H1 (cell line): Measurements from ENCODE around the gene PHC2. TPM values are rescaled to one million over a fixed set of nuclear protein-coding genes. Genes with fewer than 3 reads are reported as not detected.

Experiments
- CTCF ChIA-PET: fragments of 300-600 bp; sonication (Branson Sonifier 250); formaldehyde crosslinking; loops from one replicate; lab custom pipeline; 2021; ENCODE audit not compliant: partially characterized antibody; lab: Charles Lee
- POLR2A ChIA-PET: fragments of 300-600 bp; sonication (Branson Sonifier 250); formaldehyde crosslinking; loops from one replicate; lab custom pipeline; 2021; ENCODE audit warnings: inconsistent platforms; ENCODE audit not compliant: partially characterized antibody; lab: Charles Lee
- DNase-seq, 2 experiments: peaks; one replicate each; pipeline versions ENCODE4 v3.0.0 to v3.0.0-alpha.2; 2010 to 2022; ENCODE audit warnings: low spot score in 2 of 2, low read depth in 1 of 2, mixed read lengths in 1 of 2
- FAIRE-seq: peaks from 2 replicates; lab custom pipeline; 2011; peaks lifted over from hg19 to GRCh38; lab: Jason Lieb, UNC
- H2AFZ ChIP-seq: 2 replicates; pipeline ENCODE4 v1.8.1; 2012; ENCODE audit warnings: low read length, inconsistent platforms
- H2AK5ac ChIP-seq: 2 replicates; pipeline ENCODE4 v1.6.1; 2013; ENCODE audit warnings: low read depth, low read length
- H2BK120ac ChIP-seq: replicated peaks from 2 replicates; pipeline ENCODE3; 2013; ENCODE audit warnings: low read depth, low read length, inconsistent platforms
- H2BK12ac ChIP-seq: 2 replicates; pipeline ENCODE4 v1.6.1; 2013; ENCODE audit warnings: low read depth, low read length
- H2BK15ac ChIP-seq: 2 replicates; pipeline ENCODE4 v1.6.1; 2013; ENCODE audit warnings: low read length
- H2BK20ac ChIP-seq: 2 replicates; pipeline ENCODE4 v1.6.1; 2013; ENCODE audit warnings: low read length
- H2BK5ac ChIP-seq: 2 replicates; pipeline ENCODE4 v1.6.1; 2013; ENCODE audit warnings: low read depth, low read length
- H3K14ac ChIP-seq: 2 replicates; pipeline ENCODE4 v1.6.1; 2013; ENCODE audit warnings: inconsistent platforms; ENCODE audit not compliant: insufficient read length
- H3K18ac ChIP-seq: 2 replicates; pipeline ENCODE4 v1.6.1; 2013; ENCODE audit warnings: low read length; ENCODE audit errors: extremely low read depth
- H3K23ac ChIP-seq: 2 replicates; pipeline ENCODE4 v1.6.1; 2013; ENCODE audit warnings: inconsistent platforms; ENCODE audit not compliant: insufficient read length
- H3K23me2 ChIP-seq: 2 replicates; pipeline ENCODE4 v1.6.1; 2013; ENCODE audit warnings: low read depth, low read length
- H3K27ac ChIP-seq: 2 replicates; pipeline ENCODE4 v1.6.1; 2011; ENCODE audit warnings: low read depth, low read length, inconsistent platforms
- H3K27me3 ChIP-seq, 4 experiments: replicated peaks in 1 of 4; 1 replicate in 1 of 4; 2 replicates in 3 of 4; pipeline versions ENCODE4 v1.6.1 to v1.8.1; 2011 to 2013; ENCODE audit warnings: low read length in 3 of 4, mild to moderate bottlenecking in 3 of 4, inconsistent platforms in 2 of 4, mixed read lengths in 2 of 4, moderate library complexity in 1 of 4; ENCODE audit not compliant: control insufficient read depth in 3 of 4, insufficient read depth in 3 of 4; ENCODE audit errors: extremely low read depth in 1 of 4
- H3K36me3 ChIP-seq, 4 experiments: 2 replicates each; pipeline versions ENCODE4 v1.6.1 to v1.8.1; 2011 to 2013; ENCODE audit warnings: mild to moderate bottlenecking in 4 of 4, low read length in 3 of 4, moderate library complexity in 2 of 4, control low read depth in 1 of 4, inconsistent platforms in 1 of 4; ENCODE audit not compliant: insufficient read depth in 4 of 4, control insufficient read depth in 2 of 4
- H3K4ac ChIP-seq: replicated peaks from 2 replicates; pipeline ENCODE3; 2013; ENCODE audit warnings: low read length, low read depth, mixed read lengths, inconsistent platforms; ENCODE audit not compliant: insufficient read length
- H3K4me1 ChIP-seq, 4 experiments: replicated peaks in 1 of 4; 1 replicate in 1 of 4; 2 replicates in 3 of 4; pipeline versions ENCODE4 v1.6.1 to v1.8.1; 2011 to 2013; ENCODE audit warnings: low read length in 3 of 4, inconsistent platforms in 2 of 4, mixed read lengths in 1 of 4; ENCODE audit not compliant: insufficient read depth in 4 of 4, control insufficient read depth in 3 of 4
- H3K4me2 ChIP-seq, 2 experiments: 2 replicates each; pipeline versions ENCODE4 v1.6.1 to v1.8.1; 2011 to 2013; ENCODE audit warnings: low read depth in 2 of 2, low read length in 2 of 2, control low read depth in 1 of 2, inconsistent platforms in 1 of 2, mild to moderate bottlenecking in 1 of 2; ENCODE audit not compliant: insufficient read depth in 1 of 2
- H3K4me3 ChIP-seq, 4 experiments: fragments of 200-600, 300-600 bp in 1 of 4; sonication (generic), shearing (Covaris generic), sonication (Bioruptor Twin) in 1 of 4; 2 replicates each; pipeline versions ENCODE4 v1.5.1 to v1.8.1; 2011 to 2016; ENCODE audit warnings: low read length in 4 of 4, low read depth in 3 of 4, control low read depth in 2 of 4, inconsistent platforms in 2 of 4, mild to moderate bottlenecking in 2 of 4, mixed read lengths in 1 of 4, moderate library complexity in 1 of 4; ENCODE audit not compliant: insufficient read depth in 2 of 4; ENCODE audit errors: extremely low read depth in 1 of 4
- H3K56ac ChIP-seq: replicated peaks from 2 replicates; pipeline ENCODE3; 2013; ENCODE audit warnings: low read depth, mild to moderate bottlenecking, mixed read lengths, low read length, inconsistent platforms; ENCODE audit not compliant: insufficient read length
- H3K79me1 ChIP-seq: 2 replicates; pipeline ENCODE4 v1.6.1; 2013; ENCODE audit warnings: low read depth, low read length, control low read depth
- H3K79me2 ChIP-seq, 2 experiments: 2 replicates each; pipeline versions ENCODE4 v1.6.1 to v1.8.1; 2012 to 2013; ENCODE audit warnings: low read length in 2 of 2, mild to moderate bottlenecking in 2 of 2, inconsistent platforms in 1 of 2; ENCODE audit not compliant: insufficient read depth in 2 of 2, control insufficient read depth in 1 of 2
- H3K9ac ChIP-seq, 4 experiments: replicated peaks in 1 of 4; 1 replicate in 1 of 4; 2 replicates in 3 of 4; pipeline versions ENCODE4 v1.6.1 to v1.8.1; 2011 to 2013; ENCODE audit warnings: low read depth in 3 of 4, low read length in 3 of 4, control low read depth in 2 of 4, mild to moderate bottlenecking in 2 of 4, moderate library complexity in 2 of 4, inconsistent platforms in 1 of 4; ENCODE audit errors: extremely low read depth in 1 of 4
- H3K9me3 ChIP-seq, 2 experiments: 2 replicates each; pipeline versions ENCODE4 v1.6.1 to v1.8.1; 2012 to 2013; ENCODE audit warnings: mild to moderate bottlenecking in 2 of 2, moderate library complexity in 2 of 2, control low read depth in 1 of 2, inconsistent platforms in 1 of 2, low read depth in 1 of 2, low read length in 1 of 2, mixed read lengths in 1 of 2; ENCODE audit not compliant: insufficient read depth in 2 of 2
- H4K20me1 ChIP-seq, 2 experiments: replicated peaks in 1 of 2; 2 replicates each; pipeline versions ENCODE3 to v1.8.1; 2011 to 2013; ENCODE audit warnings: inconsistent platforms in 2 of 2, low read length in 2 of 2, mild to moderate bottlenecking in 1 of 2; ENCODE audit not compliant: insufficient read depth in 2 of 2, control insufficient read depth in 1 of 2
- H4K5ac ChIP-seq: 2 replicates; pipeline ENCODE4 v1.6.1; 2013; ENCODE audit warnings: low read length, low read depth, mixed read lengths, inconsistent platforms; ENCODE audit not compliant: insufficient read length
- H4K8ac ChIP-seq: 2 replicates; pipeline ENCODE4 v1.8.0; 2013; ENCODE audit warnings: mild to moderate bottlenecking, moderate library complexity, low read length, inconsistent platforms; ENCODE audit not compliant: insufficient read depth; ENCODE audit errors: extremely low read depth
- H4K91ac ChIP-seq: replicated peaks from 2 replicates; pipeline ENCODE3; 2013; ENCODE audit warnings: low read length, mixed read lengths, inconsistent platforms; ENCODE audit not compliant: insufficient read length
- CBX5 ChIP-seq: fragments of 300-800, 300-1000 bp; sonication (generic); IDR thresholded peaks from 2 replicates; pipeline ENCODE4 v1.7.1; 2016; ENCODE audit warnings: antibody characterized with exemption, low read length, low read depth
- CHD2 ChIP-seq: IDR thresholded peaks from 2 replicates; pipeline ENCODE4 v1.6.1; 2012; ENCODE audit warnings: low read length, improper control_type of control experiment
- EGR1 ChIP-seq: IDR thresholded peaks from 2 replicates; pipeline ENCODE4 v1.6.1; 2011; ENCODE audit warnings: low read depth, low read length, borderline replicate concordance
- GTF2F1 ChIP-seq: IDR thresholded peaks from 2 replicates; pipeline ENCODE4 v1.6.1; 2012; ENCODE audit warnings: low read depth, low read length, improper control_type of control experiment, borderline replicate concordance
- KDM1A ChIP-seq: fragments of 200-600, 300-600 bp; sonication (generic); IDR thresholded peaks from 2 replicates; pipeline ENCODE4 v1.7.1; 2016; ENCODE audit warnings: mild to moderate bottlenecking, low read length, borderline replicate concordance
- RNF2 ChIP-seq: fragments of 200-900, 300-1000 bp; sonication (generic); IDR thresholded peaks from 2 replicates; pipeline ENCODE4 v1.7.1; 2016; ENCODE audit warnings: borderline replicate concordance, low read depth, mild to moderate bottlenecking, antibody characterized with exemption, low read length; ENCODE audit not compliant: poor library complexity, severe bottlenecking; ENCODE audit errors: missing control alignments
- RXRA ChIP-seq: IDR thresholded peaks from 2 replicates; pipeline ENCODE4 v1.6.1; 2011; ENCODE audit warnings: low read depth, mild to moderate bottlenecking, low read length, moderate library complexity; ENCODE audit not compliant: insufficient read depth
- SIN3A ChIP-seq, 2 experiments: IDR thresholded peaks in 1 of 2; conservative IDR thresholded peaks in 1 of 2; 2 replicates each; pipeline ENCODE4 v1.6.1; 2011 to 2012; ENCODE audit warnings: low read length in 2 of 2, improper control_type of control experiment in 1 of 2, low read depth in 1 of 2, mild to moderate bottlenecking in 1 of 2
- WGBS, 2 experiments: shearing (Covaris generic) in 1 of 2; methylation state at CpG; one replicate each; pipeline versions ENCODE4 v1.1.6 to v1.1.7; 2013 to 2015; ENCODE audit warnings: low lambda C conversion rate in 2 of 2, mixed read lengths in 2 of 2, inconsistent platforms in 1 of 2, low coverage in 1 of 2, missing lambda C conversion rate in 1 of 2; ENCODE audit not compliant: insufficient replicate concordance in 2 of 2, insufficient coverage in 1 of 2, insufficient read length in 1 of 2; ENCODE audit errors: extremely low coverage in 1 of 2, missing lambda C conversion rate in 1 of 2; 5-methylcytosine and 5-hydroxymethylcytosine counted together
- polyA plus RNA-seq, 7 experiments: library from polyadenylated mRNA; depleted of rRNA in 3 of 7; stranded (reverse) in 5 of 7; unstranded in 2 of 7; fragments of >200 nt in 5 of 7; fragments of 200-250 nt in 2 of 7; gene quantifications; 1 replicate in 5 of 7; 2 replicates in 1 of 7; 4 replicates in 1 of 7; pipeline versions ENCODE4 v1.2.1 to v1.2.3, GENCODE V29; 2011 to 2013; ENCODE audit warnings: missing spikeins in 2 of 7, mixed read lengths in 2 of 7
- total RNA-seq: library from RNA; stranded (reverse); fragmentation: NEBNext Ultra II Directional; extraction: Animal tissue kit (Norgen Biotek cat#: 25700); gene quantifications from 2 replicates; pipeline ENCODE4 v1.2.1, GENCODE V29; 2021
- TF ChIP-seq, protein P1 (sequence below): IDR thresholded peaks from 2 replicates; pipeline ENCODE4 v1.6.1; 2011; ENCODE audit warnings: low read length, improper control_type of control experiment
- TF ChIP-seq, protein P2 (sequence below): IDR thresholded peaks from 2 replicates; pipeline ENCODE4 v1.6.1; 2012; ENCODE audit warnings: low read length, inconsistent platforms

PHC2 gene
- total and polyA plus RNA-seq, 2 of the 8 experiments (the other 6 are each of a cell fraction or from before 2014, with no cell fraction given) = 5.6 to 14.2 TPM

DNA sequence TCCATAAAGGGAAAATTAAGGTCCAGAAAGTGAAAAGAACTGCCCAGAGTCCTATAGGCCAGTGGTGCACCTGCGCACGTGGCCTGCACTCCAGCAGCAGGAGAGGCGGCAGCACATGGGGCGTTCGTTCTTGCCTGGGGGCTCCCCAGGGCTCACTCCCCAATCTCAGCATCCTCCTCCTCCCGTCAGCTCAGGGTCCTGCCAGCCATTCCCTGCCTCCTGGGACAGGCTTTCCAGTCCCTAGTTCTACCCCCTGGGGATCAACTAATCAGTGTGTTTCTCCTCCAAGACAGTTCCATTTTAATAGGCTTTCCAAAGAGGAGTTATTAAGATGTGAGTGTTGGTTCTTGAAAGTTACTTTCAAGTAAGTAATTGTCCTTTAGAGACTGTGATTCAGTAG, 108.8 kb downstream of the PHC2 start:
- no peak overlapping the region for H2BK120ac ChIP-seq
- H3K14ac ChIP-seq = no peak overlapping the region
- FAIRE-seq (no peak), DNase-seq (no peak)
- no peaks in the 10 kb centered on the region for H3K79me1 ChIP-seq
- no peak overlapping the region for H2BK20ac ChIP-seq
- no peaks in the 10 kb centered on the region for H3K27me3 ChIP-seq
- no peak overlapping the region for H3K27ac ChIP-seq
- H3K56ac ChIP-seq = no peak overlapping the region
- H2BK15ac ChIP-seq = no peak overlapping the region
- H3K23me2 ChIP-seq = no peaks in the 10 kb centered on the region
- H3K4me3 ChIP-seq = no peak overlapping the region
- no peak overlapping the region for H3K4me2 ChIP-seq
- H4K8ac ChIP-seq = no peak overlapping the region
- H2AK5ac ChIP-seq = no peak overlapping the region
- H4K20me1 ChIP-seq = peaks cover 0 to 2% of the 10 kb centered on the region in 2 experiments
- no peaks in the 10 kb centered on the region for H3K4me1 ChIP-seq
- 95% methylated on average over 6 of the region's 6 CpGs; no CpG with 5 or more reads in 1 of the 2 experiments for WGBS, 2 experiments
- POLR2A ChIA-PET = interaction anchor here (0.5 kb wide), 1 partner anchor 20 kb away, joined by 3 read pairs; no protein-coding TSS in a partner anchor
- no peaks in the 10 kb centered on the region for H3K9me3 ChIP-seq
- no peak overlapping the region for H4K91ac ChIP-seq
- H3K9ac ChIP-seq = no peak overlapping the region
- no peak overlapping the region for H3K4ac ChIP-seq
- H4K5ac ChIP-seq = no peak overlapping the region
- CTCF ChIA-PET = interaction anchor here (0.8 to 2.6 kb wide), 3 partner anchors 16 to 33 kb away, joined by 3 to 12 read pairs (median 3); no protein-coding TSS in a partner anchor
- peaks cover 0 to 7% (median 0%) of the 10 kb centered on the region in 4 experiments; a peak in 1 of 8 replicates for H3K36me3 ChIP-seq
- no peaks in the 10 kb centered on the region for H3K79me2 ChIP-seq
- H2BK5ac ChIP-seq = no peak overlapping the region
- H2AFZ ChIP-seq = no peak overlapping the region
- no peak overlapping the region for H3K23ac ChIP-seq
- no peak overlapping the region for H3K18ac ChIP-seq
- no peak overlapping the region for H2BK12ac ChIP-seq
- TF ChIP-seq KDM1A (no peak), CHD2 (no peak), EGR1 (no peak), RNF2 (no peak), CBX5 (no peak), GTF2F1 (no peak), SIN3A (conservative IDR thresholded peaks at IDR 0.05 in 1 of 2, IDR thresholded peaks at IDR 0.05 in 1 of 2; ENCODE audit: low read depth in 1 of 2, low read length in 2 of 2) (no peak), RXRA (no peak)
- TF ChIP-seq, protein P1, sequence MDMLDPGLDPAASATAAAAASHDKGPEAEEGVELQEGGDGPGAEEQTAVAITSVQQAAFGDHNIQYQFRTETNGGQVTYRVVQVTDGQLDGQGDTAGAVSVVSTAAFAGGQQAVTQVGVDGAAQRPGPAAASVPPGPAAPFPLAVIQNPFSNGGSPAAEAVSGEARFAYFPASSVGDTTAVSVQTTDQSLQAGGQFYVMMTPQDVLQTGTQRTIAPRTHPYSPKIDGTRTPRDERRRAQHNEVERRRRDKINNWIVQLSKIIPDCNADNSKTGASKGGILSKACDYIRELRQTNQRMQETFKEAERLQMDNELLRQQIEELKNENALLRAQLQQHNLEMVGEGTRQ = no peak
- TF ChIP-seq, protein P2, sequence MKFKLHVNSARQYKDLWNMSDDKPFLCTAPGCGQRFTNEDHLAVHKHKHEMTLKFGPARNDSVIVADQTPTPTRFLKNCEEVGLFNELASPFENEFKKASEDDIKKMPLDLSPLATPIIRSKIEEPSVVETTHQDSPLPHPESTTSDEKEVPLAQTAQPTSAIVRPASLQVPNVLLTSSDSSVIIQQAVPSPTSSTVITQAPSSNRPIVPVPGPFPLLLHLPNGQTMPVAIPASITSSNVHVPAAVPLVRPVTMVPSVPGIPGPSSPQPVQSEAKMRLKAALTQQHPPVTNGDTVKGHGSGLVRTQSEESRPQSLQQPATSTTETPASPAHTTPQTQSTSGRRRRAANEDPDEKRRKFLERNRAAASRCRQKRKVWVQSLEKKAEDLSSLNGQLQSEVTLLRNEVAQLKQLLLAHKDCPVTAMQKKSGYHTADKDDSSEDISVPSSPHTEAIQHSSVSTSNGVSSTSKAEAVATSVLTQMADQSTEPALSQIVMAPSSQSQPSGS = no peak
